Measurements from ENCODE around the gene MGMT.

DNA sequence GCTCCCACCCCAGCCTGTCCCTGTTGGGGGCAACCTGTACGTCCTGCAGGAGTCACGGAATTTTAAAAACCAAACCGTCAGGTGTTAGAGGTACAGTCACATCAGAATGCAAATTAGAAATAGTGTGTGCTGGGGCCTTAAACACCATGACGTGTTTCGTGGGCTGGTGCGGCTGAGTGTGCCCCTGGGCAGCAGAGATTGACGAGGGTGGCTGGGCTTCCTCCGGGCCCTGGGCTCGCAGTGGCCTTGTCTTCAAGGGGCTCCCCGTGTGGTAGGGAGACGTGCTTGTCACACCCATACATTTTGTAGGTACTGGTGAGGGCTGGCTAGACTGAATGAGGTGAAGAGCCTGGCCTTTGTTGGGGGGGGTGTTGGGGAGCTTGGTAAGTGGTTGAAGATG is 7.6 kb downstream of the MGMT start:
- TF ChIP-seq, protein P1, sequence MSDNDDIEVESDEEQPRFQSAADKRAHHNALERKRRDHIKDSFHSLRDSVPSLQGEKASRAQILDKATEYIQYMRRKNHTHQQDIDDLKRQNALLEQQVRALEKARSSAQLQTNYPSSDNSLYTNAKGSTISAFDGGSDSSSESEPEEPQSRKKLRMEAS (CRISPR knock-in tag; IDR thresholded peaks at IDR 0.05): no peak
- TF ChIP-seq SRF (CRISPR knock-in tag; IDR thresholded peaks at IDR 0.05) (no peak), HOMEZ (CRISPR knock-in tag; IDR thresholded peaks at IDR 0.05) (no peak), NFRKB (IDR thresholded peaks at IDR 0.05; ENCODE audit: low read depth) (no peak), ZBTB11 (CRISPR knock-in tag; IDR thresholded peaks at IDR 0.05) (no peak), SMARCA5 (IDR thresholded peaks at IDR 0.05) (no peak), ZNF589 (CRISPR knock-in tag; IDR thresholded peaks at IDR 0.05; ENCODE audit: low read depth) (no peak), ZBTB7A (IDR thresholded peaks at IDR 0.05; ENCODE audit: borderline replicate concordance, control insufficient read depth, low read depth, low read length) (no peak), MYC (IDR thresholded peaks at IDR 0.05; ENCODE audit: low read depth, low read length) (no peak), MYC (CRISPR knock-in tag; IDR thresholded peaks at IDR 0.05; ENCODE audit: borderline replicate concordance, low read depth) (no peak)
- TF ChIP-seq, protein P2, sequence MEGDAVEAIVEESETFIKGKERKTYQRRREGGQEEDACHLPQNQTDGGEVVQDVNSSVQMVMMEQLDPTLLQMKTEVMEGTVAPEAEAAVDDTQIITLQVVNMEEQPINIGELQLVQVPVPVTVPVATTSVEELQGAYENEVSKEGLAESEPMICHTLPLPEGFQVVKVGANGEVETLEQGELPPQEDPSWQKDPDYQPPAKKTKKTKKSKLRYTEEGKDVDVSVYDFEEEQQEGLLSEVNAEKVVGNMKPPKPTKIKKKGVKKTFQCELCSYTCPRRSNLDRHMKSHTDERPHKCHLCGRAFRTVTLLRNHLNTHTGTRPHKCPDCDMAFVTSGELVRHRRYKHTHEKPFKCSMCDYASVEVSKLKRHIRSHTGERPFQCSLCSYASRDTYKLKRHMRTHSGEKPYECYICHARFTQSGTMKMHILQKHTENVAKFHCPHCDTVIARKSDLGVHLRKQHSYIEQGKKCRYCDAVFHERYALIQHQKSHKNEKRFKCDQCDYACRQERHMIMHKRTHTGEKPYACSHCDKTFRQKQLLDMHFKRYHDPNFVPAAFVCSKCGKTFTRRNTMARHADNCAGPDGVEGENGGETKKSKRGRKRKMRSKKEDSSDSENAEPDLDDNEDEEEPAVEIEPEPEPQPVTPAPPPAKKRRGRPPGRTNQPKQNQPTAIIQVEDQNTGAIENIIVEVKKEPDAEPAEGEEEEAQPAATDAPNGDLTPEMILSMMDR (IDR thresholded peaks at IDR 0.05 in 2 of 3, conservative IDR thresholded peaks at IDR 0.05 in 1 of 3; ENCODE audit: insufficient read depth in 2 of 3, low read depth in 1 of 3, low read length in 3 of 3): no peak

Data from K562 (cell line).